ENCODE measurements around the gene NCKAP5. TPM values are rescaled to one million over a fixed set of nuclear protein-coding genes. Genes with fewer than 3 reads are reported as not detected.

NCKAP5 gene
- total RNA-seq, 2 donors from 2014 or later: not detected

DNA sequence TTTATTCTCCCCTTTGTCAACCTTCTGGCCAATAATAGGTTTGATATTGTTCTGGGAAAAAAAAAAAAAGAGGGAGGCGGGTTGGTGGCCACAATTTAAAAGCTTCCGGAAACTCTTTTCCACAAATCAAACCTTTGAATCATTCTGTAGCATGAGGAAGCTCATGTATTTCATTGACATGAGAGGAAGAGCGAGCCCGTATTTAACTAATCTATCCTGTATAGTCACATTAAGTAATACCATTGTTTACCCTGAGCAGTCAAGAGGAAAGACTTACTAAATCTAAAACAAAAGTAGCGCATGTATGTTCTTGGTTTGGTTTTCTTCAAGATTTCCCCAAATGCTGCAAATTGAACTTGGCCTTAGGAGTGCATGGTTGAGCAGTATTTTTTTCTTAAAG is 120.1 kb downstream of the NCKAP5 start:
- no peaks in the 10 kb centered on the region for H3K9me3 ChIP-seq (ENCODE audit: control insufficient read depth, low read length, poor library complexity, severe bottlenecking)
- no peak overlapping the region for H3K27ac Mint-ChIP-seq
- H3K27me3 Mint-ChIP-seq: no peaks in the 10 kb centered on the region
- ATAC-seq: no peak
- no peak overlapping the region for H3K4me3 Mint-ChIP-seq
- DNase-seq: no peak
- no peaks in the 10 kb centered on the region for H3K36me3 Mint-ChIP-seq (ENCODE audit: low read depth)
- no peaks in the 10 kb centered on the region for H3K4me1 Mint-ChIP-seq

DNA sequence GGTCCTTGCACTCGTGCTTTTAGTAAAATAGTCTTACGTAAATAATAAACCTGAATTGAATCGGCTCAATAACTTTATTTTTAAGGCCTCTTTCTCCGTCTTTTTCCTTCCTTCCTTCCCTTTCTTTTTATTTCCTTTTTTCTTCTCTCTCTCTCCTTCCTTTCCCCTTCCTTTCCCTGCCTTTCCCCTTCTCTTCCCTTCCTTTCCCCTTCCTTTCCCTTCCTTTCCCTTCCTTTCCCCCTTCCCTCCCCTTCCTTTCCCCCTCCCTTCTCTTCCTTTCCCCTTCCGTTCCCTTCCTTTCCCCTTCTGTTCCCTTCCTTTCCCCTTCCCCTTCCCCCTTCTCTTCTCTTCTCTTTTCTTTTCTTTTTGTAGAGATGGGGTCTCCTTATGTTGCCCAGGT is 121.0 kb downstream of the NCKAP5 start:
- no peak overlapping the region for H3K27ac Mint-ChIP-seq
- no peaks in the 10 kb centered on the region for H3K36me3 Mint-ChIP-seq (ENCODE audit: low read depth)
- ATAC-seq (no peak), DNase-seq (no peak)
- H3K9me3 ChIP-seq (ENCODE audit: control insufficient read depth, low read length, poor library complexity, severe bottlenecking): no peaks in the 10 kb centered on the region
- no peak overlapping the region for H3K4me3 Mint-ChIP-seq
- H3K4me1 Mint-ChIP-seq: no peaks in the 10 kb centered on the region
- no peaks in the 10 kb centered on the region for H3K27me3 Mint-ChIP-seq

DNA sequence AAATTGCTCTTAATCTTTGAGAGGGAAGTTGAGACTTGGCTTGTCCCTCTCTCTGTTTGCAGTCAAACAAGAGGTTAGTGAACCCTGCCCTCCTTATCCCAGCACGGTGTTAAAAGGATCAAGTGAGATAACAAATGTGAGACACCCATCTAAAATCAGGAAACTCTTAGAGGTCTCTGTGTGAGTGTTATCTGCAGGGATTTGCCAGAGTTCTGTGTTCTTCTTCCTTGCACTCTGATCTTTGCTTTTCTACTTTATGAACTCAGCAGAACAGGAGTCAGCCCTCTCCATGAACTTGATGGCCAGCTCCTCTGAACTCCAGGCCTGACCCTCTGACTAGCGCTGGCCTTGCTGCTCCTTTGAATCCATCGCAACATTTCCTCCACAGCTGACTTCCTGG is 123.8 kb downstream of the NCKAP5 start:
- no peaks in the 10 kb centered on the region for H3K9me3 ChIP-seq (ENCODE audit: control insufficient read depth, low read length, poor library complexity, severe bottlenecking)
- no peak overlapping the region for H3K27ac Mint-ChIP-seq
- H3K27me3 Mint-ChIP-seq: no peaks in the 10 kb centered on the region
- no peaks in the 10 kb centered on the region for H3K36me3 Mint-ChIP-seq (ENCODE audit: low read depth)
- H3K4me1 Mint-ChIP-seq: no peaks in the 10 kb centered on the region
- ATAC-seq (no peak), DNase-seq (no peak)
- H3K4me3 Mint-ChIP-seq: no peak overlapping the region

GRCh38 chr2:133442393-133442792 is 125.9 kb downstream of the NCKAP5 start:
- DNase-seq (no peak), ATAC-seq (no peak)
- Mint-ChIP-seq H3K27ac (no peak overlapping the region), H3K27me3 (no peaks in the 10 kb centered on the region), H3K4me3 (no peak overlapping the region), H3K36me3 (ENCODE audit: low read depth) (no peaks in the 10 kb centered on the region), H3K4me1 (no peaks in the 10 kb centered on the region)
- H3K9me3 ChIP-seq (ENCODE audit: control insufficient read depth, low read length, poor library complexity, severe bottlenecking): no peaks in the 10 kb centered on the region

- Mint-ChIP-seq H3K27me3 (no peaks in the 10 kb centered on the region), H3K36me3 (ENCODE audit: low read depth) (no peaks in the 10 kb centered on the region), H3K4me3 (no peak overlapping the region), H3K27ac (no peak overlapping the region), H3K4me1 (no peaks in the 10 kb centered on the region)
- H3K9me3 ChIP-seq (ENCODE audit: control insufficient read depth, low read length, poor library complexity, severe bottlenecking): no peaks in the 10 kb centered on the region
- ATAC-seq (no peak), DNase-seq (no peak)
Observed at GRCh38 chr2:133439565-133439920, 128.7 kb downstream of the NCKAP5 start.

GRCh38 chr2:133438848-133439564 is 129.3 kb downstream of the NCKAP5 start:
- no peaks in the 10 kb centered on the region for H3K27me3 Mint-ChIP-seq
- ATAC-seq (no peak), DNase-seq (no peak)
- H3K27ac Mint-ChIP-seq: no peak overlapping the region
- H3K4me1 Mint-ChIP-seq: no peaks in the 10 kb centered on the region
- no peaks in the 10 kb centered on the region for H3K36me3 Mint-ChIP-seq (ENCODE audit: low read depth)
- no peak overlapping the region for H3K4me3 Mint-ChIP-seq
- H3K9me3 ChIP-seq (ENCODE audit: control insufficient read depth, low read length, poor library complexity, severe bottlenecking): no peaks in the 10 kb centered on the region

DNA sequence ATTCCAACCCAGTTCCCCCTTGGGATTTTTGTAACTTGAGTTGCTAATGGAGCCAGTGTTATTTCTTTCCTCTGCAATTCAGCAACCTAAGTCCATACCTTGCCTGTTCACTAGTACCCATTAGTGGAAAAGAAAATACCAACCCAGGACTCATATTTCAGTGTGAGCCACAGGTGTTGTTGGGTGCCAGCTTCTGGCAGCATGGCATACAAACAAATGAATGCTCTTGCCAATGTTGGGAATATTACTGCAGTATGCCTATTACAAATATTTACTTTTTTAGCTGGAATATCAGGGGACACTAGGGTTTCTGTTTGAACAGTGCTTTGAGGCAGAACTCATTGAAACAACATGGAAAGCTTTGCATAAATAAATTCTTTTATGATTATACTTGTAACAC is 130.2 kb downstream of the NCKAP5 start:
- no peak overlapping the region for H3K27ac Mint-ChIP-seq
- H3K4me3 Mint-ChIP-seq: no peak overlapping the region
- H3K4me1 Mint-ChIP-seq: no peaks in the 10 kb centered on the region
- H3K36me3 Mint-ChIP-seq (ENCODE audit: low read depth): no peaks in the 10 kb centered on the region
- DNase-seq (no peak), ATAC-seq (no peak)
- no peaks in the 10 kb centered on the region for H3K9me3 ChIP-seq (ENCODE audit: control insufficient read depth, low read length, poor library complexity, severe bottlenecking)
- H3K27me3 Mint-ChIP-seq: no peaks in the 10 kb centered on the region

DNA sequence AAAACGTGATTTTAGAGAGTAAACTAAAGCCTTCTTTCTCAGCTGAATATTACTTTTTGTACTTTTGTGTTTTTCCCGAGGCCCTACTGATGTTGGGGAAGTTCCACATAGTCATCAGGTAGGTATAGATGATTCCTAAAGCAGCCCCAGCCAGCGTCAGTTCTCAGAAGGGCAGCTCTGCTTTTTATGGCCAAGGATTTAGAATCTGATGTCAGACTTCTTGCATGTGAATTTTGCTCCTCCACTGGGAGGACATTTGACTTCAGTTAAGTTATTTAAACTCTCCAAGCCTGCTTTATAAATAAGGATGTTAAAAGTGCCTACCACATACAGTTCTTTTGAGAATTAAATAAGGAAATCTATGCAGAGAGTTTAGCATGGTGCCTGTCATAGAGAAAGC is 130.8 kb downstream of the NCKAP5 start:
- Mint-ChIP-seq H3K4me3 (no peak overlapping the region), H3K27me3 (no peaks in the 10 kb centered on the region), H3K27ac (no peak overlapping the region), H3K36me3 (ENCODE audit: low read depth) (no peaks in the 10 kb centered on the region), H3K4me1 (no peaks in the 10 kb centered on the region)
- H3K9me3 ChIP-seq (ENCODE audit: control insufficient read depth, low read length, poor library complexity, severe bottlenecking): no peaks in the 10 kb centered on the region
- ATAC-seq (no peak), DNase-seq (no peak)

DNA sequence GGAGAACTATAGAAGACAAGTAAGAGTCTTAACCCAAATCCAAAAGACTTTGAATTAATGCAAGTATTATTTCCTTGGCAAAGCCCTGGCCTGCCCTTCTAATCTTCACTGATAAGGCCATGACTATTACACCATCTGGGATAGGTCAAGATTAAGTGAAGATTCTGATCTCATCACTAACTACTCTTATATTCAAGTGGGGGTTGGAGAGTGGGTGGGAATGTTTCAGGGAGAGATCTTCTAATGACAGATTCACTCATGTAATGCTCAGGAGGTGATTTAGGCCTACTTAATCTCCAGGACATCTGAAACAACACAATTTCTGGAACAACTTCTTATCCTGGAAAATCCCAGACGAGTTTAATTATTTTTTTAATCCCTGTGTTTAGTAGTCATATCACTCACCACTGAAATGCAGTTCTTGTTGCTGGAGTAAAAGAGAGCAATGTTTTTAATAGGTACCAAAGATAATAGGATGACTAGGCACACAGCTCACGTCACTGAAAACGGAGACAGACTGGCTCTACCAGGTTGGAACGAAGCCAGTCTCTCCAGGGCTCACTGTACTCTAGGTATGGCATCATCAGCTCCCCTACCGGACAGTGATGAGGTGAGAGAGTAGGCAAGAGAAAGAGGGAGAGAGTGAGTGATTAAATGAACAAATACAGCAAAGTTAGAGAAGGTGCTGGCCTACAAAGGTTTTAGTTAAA is 133.1 kb downstream of the NCKAP5 start:
- DNase-seq (no peak), ATAC-seq (no peak)
- H3K27ac Mint-ChIP-seq: no peak overlapping the region
- no peaks in the 10 kb centered on the region for H3K27me3 Mint-ChIP-seq
- H3K36me3 Mint-ChIP-seq (ENCODE audit: low read depth): no peaks in the 10 kb centered on the region
- no peak overlapping the region for H3K4me3 Mint-ChIP-seq
- H3K4me1 Mint-ChIP-seq: no peaks in the 10 kb centered on the region
- H3K9me3 ChIP-seq (ENCODE audit: control insufficient read depth, low read length, poor library complexity, severe bottlenecking): no peaks in the 10 kb centered on the region

DNA sequence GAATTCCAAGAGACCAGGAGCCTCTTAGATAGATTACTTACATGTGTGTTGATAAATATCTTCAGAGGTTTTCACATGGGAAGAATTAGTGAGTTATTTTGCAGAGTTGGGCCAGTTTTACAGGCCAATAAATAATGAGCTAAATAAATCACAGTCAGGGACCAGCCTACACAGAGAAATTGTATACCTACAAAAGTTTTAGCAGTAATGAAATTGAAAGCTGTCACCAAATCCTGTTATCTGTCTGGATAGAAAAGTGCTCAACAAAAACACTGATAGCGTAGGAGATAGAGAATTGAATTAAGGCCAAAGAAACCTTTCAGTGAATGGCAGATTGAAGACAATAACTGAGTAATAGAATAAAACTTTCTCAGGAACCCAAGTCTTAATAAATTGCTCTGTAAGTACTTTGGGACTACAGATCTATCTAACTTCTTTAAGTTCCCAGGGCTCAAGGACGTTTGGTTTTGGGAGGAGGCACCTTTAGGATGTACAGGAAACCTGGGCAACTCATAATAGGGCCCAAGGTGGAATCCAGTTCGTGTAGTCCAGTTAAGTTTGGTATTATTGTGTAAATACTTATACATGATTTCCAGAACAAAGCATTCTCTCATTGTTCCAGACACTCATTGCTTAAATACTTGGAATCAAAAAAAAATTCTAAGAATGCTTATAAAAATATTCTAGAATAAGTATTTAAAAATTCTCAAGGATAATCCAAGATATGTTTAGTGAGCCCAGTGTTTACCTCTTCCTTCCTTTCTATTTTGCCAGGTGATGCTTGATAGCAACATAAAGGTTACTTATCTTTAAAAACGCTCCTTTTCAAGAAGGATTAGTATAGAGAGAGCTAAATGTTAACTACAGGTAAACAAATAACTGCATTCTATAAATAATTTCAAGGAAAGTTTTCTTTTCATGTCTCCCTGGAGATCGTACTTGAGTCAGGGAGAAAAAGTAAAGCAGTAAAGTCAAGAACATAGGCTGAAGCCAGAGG is 134.5 kb downstream of the NCKAP5 start:
- ATAC-seq (no peak), DNase-seq (no peak)
- Mint-ChIP-seq H3K4me1 (no peaks in the 10 kb centered on the region), H3K27ac (no peak overlapping the region), H3K4me3 (no peak overlapping the region), H3K27me3 (no peaks in the 10 kb centered on the region), H3K36me3 (ENCODE audit: low read depth) (no peaks in the 10 kb centered on the region)
- no peaks in the 10 kb centered on the region for H3K9me3 ChIP-seq (ENCODE audit: control insufficient read depth, low read length, poor library complexity, severe bottlenecking)

DNA sequence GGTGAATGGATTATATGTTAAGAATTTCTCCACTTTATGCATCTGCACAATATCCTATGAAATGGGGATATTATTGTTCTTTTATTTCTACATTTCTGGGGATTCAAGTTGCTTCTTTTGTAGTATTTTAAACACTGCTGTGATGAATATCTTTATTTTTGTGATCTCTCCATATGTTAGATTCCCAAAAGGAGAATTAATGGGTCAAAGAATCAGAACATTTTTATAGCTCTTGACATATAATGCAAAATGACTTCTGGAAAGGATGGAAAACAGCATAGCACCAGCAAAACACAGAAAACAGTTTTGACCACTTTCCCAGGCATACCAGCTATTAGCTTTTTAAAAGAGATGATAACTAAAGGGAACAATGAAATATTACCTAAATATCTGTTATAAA is 135.5 kb downstream of the NCKAP5 start:
- Mint-ChIP-seq H3K27ac (no peak overlapping the region), H3K27me3 (no peaks in the 10 kb centered on the region), H3K4me1 (no peaks in the 10 kb centered on the region), H3K36me3 (ENCODE audit: low read depth) (no peaks in the 10 kb centered on the region), H3K4me3 (no peak overlapping the region)
- DNase-seq (no peak), ATAC-seq (no peak)
- H3K9me3 ChIP-seq (ENCODE audit: control insufficient read depth, low read length, poor library complexity, severe bottlenecking): no peaks in the 10 kb centered on the region

GRCh38 chr2:133431289-133431688 is 137.0 kb downstream of the NCKAP5 start:
- Mint-ChIP-seq H3K36me3 (ENCODE audit: low read depth) (no peaks in the 10 kb centered on the region), H3K27ac (no peak overlapping the region), H3K27me3 (no peaks in the 10 kb centered on the region), H3K4me1 (no peaks in the 10 kb centered on the region), H3K4me3 (no peak overlapping the region)
- no peaks in the 10 kb centered on the region for H3K9me3 ChIP-seq (ENCODE audit: control insufficient read depth, low read length, poor library complexity, severe bottlenecking)
- DNase-seq (no peak), ATAC-seq (no peak)

DNA sequence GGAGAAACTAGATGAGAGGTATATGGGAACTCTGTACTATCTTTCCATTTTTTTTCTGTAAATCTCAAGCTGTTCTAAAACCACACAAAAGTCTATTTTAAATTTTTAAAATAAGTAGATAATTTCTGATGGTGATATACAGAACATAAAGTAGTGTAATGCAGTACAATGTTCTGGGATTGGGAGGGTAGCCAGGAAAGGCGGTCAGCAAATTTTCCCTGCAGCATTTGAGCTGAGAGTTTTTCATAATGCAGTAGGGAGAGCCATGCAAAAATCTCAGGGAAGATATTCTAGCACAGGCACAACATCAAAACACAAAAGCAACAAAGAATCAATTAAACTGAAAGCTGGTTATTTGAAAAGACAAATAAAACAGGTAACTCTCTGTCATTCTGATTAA is 141.5 kb downstream of the NCKAP5 start:
- H3K9me3 ChIP-seq (ENCODE audit: control insufficient read depth, low read length, poor library complexity, severe bottlenecking): peaks cover 3% of the 10 kb centered on the region
- ATAC-seq (no peak), DNase-seq (no peak)
- H3K27me3 Mint-ChIP-seq: no peaks in the 10 kb centered on the region
- no peak overlapping the region for H3K27ac Mint-ChIP-seq
- no peaks in the 10 kb centered on the region for H3K4me1 Mint-ChIP-seq
- H3K4me3 Mint-ChIP-seq: no peak overlapping the region
- H3K36me3 Mint-ChIP-seq (ENCODE audit: low read depth): no peaks in the 10 kb centered on the region

All from T-helper 17 cell (primary cell).